DOHH2 (cell line): ENCODE measurements around the gene CUEDC1.

Experiments used
- EZH2phosphoT487 ChIP-seq: fragments of 200-600 bp; sonication (generic); IDR thresholded peaks from 2 replicates; pipeline ENCODE4 v1.6.1; 2017; ENCODE audit warnings: borderline replicate concordance, mild to moderate bottlenecking, antibody characterized with exemption, low read length, moderate library complexity, mixed read lengths
- TF ChIP-seq, protein P1 (sequence below): fragments of 200-600 bp; sonication (generic); IDR thresholded peaks from one replicate; pipeline ENCODE4 v1.5.1; 2014; ENCODE audit warnings: antibody characterized with exemption, mild to moderate bottlenecking, low read depth, low read length; ENCODE audit not compliant: poor library complexity, severe bottlenecking

DNA sequence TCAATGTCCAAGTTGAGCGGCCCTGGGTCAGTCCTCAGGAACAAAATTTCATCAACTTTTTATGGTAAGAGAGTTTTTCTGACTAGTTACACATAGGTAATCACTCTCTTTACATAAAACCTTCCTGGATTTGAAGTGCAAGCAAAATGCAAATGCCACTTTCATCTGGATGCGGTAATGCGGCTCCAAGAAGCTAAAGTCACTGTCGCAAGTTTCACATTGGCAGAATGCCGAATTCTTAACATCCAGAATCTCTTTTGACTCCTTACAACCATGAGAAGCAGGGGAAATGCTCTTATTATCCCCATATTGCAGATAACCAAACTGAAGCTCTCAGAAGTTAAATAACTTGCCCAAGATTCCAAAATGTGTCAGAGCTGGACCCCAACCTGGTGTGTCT lies 135.3 kb downstream of the CUEDC1 start:
- TF ChIP-seq, protein P1, sequence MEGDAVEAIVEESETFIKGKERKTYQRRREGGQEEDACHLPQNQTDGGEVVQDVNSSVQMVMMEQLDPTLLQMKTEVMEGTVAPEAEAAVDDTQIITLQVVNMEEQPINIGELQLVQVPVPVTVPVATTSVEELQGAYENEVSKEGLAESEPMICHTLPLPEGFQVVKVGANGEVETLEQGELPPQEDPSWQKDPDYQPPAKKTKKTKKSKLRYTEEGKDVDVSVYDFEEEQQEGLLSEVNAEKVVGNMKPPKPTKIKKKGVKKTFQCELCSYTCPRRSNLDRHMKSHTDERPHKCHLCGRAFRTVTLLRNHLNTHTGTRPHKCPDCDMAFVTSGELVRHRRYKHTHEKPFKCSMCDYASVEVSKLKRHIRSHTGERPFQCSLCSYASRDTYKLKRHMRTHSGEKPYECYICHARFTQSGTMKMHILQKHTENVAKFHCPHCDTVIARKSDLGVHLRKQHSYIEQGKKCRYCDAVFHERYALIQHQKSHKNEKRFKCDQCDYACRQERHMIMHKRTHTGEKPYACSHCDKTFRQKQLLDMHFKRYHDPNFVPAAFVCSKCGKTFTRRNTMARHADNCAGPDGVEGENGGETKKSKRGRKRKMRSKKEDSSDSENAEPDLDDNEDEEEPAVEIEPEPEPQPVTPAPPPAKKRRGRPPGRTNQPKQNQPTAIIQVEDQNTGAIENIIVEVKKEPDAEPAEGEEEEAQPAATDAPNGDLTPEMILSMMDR: no peak
- no peak for TF ChIP-seq EZH2phosphoT487
